Measurements from ENCODE around the gene NUAK2.

The NUAK2 gene

GRCh38 chr1:205345761-205346160 is 24.2 kb upstream of the NUAK2 start:
- no peak for DNase-seq

DNA sequence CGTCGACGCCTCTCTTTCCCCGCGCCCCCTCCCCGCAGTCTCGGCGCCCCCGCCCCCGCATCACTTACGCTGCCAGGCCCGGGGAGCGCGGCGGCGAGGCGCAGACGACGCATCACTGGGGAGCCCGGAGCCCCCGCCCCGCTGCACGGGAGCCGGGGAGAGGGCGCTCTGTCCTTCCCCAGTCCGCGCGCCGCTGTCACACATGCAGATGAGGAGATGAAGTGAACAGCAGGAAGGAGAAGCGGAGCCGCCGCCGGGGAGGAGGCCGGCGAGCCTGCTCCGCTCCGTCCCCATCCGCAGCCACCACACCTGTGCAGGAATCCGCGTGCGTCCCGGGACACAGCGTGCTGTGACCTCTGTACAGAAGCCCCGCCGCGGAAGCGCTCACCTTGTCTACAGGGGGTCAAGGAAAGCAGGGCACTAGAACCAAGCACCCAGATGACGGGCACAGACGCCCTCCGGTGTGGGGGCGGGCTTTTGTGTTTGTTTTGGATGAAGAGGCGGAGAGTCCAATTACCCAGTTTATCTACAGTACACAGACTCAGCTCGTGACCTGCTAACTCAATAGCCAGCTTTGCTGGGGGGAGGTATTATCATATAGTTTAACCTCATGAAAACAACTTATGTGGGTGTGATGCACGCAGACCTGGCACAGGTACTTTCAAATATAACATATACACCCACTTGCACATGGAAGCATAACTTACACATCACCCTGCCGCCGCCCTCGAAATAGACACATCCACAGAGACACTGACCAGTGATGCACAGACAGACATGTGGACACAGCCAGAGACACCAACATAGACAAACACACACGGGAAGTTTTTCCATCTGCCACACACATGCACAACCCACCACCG is 22.8 kb upstream of the NUAK2 start:
- no peak for DNase-seq

DNA sequence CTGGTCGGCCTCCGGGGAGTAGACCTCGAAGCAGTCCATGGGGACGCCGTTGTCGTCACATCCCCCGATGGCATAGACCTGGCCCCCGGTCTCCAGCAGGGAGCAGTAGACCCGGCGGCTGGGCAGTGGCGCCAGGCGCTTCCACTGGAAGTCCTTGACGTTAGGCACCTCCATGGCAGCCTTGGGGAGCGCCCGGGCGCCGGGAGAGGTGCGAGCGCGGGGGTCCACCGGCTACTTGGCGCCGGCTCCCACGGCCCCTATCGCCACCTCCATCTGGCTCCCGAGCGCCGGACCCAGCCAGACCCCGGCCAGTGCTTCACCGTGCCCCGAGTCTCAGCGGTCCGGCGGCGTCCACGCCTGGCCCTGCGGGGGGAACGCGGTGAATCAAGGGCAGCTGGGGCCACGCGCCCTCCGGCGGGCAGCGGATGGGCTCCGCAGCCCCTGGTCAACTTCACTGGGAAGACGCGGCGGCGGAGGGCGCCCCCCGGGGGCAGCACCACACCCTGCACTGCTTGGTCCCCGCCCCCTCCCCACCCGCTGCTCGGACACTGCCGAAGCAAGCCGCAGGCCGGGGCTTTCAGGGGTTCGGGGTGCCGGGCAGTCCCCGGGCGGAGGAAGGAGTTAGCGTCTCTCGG is 22.0 kb upstream of the NUAK2 start:
- no peak for DNase-seq

GRCh38 chr1:205342986-205343385 is 21.4 kb upstream of the NUAK2 start:
- DNase-seq: no peak

DNA sequence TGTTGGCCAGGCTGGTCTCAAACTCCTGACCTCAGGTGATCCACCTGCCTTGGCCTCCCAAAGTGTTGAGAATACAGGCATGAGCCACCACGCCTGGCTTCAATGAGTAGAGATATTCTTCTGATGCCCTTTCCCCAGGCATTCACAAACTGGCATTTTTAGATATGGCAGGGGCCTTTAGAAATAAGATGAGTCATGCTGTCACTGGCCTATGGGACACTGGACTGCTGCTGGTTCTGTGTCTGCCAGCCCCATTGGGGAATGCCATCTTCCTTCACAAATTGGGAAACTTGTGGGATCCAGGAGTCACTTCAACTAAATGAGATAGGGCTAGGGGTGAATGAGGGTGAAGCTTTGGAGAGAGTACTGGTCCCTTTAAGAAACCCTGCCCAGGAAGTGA is 19.1 kb upstream of the NUAK2 start:
- no peak for DNase-seq

DNA sequence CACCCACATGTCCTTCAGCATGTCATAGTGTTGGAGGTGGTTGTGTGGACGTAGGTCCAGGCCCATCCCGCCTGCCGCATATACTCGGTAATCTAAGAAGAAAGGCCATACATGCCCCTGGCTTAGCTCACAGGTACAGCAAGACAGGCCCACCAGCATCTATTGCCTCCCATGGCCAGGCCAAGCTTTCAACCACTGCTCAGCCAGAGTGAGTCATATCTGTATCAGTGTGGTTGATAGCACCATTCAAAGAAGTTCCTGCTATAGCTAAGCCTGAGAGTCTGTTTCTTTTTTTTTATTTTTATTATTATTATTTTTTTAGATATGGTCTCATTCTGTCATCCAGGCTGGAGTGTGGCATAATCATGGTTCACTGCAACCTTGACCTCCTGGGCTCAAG is 18.2 kb upstream of the NUAK2 start:
- DNase-seq: peak; percentile 14

GRCh38 chr1:205339197-205339702 is 17.7 kb upstream of the NUAK2 start:
- DNase-seq: no peak

GRCh38 chr1:205338011-205338410 is 16.5 kb upstream of the NUAK2 start:
- DNase-seq: no peak

DNA sequence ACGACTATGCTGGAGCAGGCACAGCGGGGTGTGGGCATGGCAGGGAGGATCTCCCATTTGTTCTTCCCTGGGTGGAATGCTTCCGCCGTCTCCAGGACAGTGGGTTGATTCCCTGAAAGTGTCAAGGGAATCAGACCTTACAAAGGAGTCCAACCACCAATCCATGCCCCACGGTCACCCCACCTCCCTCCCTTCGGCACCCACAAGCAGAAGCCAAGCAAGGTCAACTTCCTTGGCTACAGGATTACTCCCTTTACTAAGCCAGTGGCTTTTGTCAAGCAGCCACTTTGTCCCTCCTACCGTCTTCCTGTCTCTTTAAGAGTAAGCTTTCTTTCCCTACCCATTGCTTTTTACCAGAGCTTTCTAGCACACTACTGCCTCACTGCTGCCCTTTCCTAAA is 15.9 kb upstream of the NUAK2 start:
- DNase-seq: no peak

- DNase-seq: peak; percentile 57
Observed at GRCh38 chr1:205335692-205336091, 14.1 kb upstream of the NUAK2 start.

DNA sequence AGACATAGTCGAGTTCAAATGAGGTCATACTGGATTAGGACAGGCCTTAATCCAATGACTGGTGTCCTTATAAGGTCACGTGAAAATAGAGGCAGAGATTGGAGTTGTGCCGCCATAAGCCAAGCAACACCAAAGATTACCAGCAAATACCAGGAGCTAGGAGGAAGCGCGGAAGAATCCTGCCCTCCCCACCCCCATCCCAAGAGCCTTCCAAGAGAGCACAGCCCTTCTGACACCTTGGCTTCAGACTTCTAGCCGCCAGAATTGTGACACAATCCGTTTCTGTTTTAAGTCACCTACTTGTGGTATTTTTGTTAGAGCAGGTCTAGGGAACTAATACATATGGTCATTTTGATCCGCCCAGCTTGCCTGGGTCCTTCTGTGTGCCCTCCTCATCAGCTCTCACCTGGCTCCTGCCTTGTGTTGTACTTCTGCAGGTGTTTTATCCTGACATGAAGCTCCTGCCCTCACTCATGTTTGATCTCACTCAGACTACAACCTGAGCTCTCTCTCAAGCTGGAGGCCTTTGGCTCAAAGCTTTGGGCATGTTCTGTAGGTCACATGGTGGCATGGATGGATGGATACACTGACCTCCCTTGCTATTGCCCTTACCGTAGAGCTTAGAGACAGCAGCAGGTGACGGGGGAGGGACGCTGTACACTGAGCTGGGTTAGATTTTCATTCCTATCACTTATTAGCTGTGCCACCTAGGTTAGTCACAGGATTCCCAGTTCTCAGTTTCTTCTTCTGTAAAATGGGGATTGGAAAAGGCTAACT is 10.7 kb upstream of the NUAK2 start:
- DNase-seq: no peak

GRCh38 chr1:205330150-205330549 is 8.6 kb upstream of the NUAK2 start:
- no peak for DNase-seq

GRCh38 chr1:205329719-205330118 is 8.2 kb upstream of the NUAK2 start:
- no peak for DNase-seq

- no peak for DNase-seq
Observed at GRCh38 chr1:205328476-205328875, 6.9 kb upstream of the NUAK2 start.

- no peak for DNase-seq
Observed at GRCh38 chr1:205326812-205327466, 5.4 kb upstream of the NUAK2 start.

- peak; percentile 12 for DNase-seq
Observed at GRCh38 chr1:205325334-205325884, 3.9 kb upstream of the NUAK2 start.

- no peak for DNase-seq
Observed at GRCh38 chr1:205324781-205325180, 3.2 kb upstream of the NUAK2 start.

DNA sequence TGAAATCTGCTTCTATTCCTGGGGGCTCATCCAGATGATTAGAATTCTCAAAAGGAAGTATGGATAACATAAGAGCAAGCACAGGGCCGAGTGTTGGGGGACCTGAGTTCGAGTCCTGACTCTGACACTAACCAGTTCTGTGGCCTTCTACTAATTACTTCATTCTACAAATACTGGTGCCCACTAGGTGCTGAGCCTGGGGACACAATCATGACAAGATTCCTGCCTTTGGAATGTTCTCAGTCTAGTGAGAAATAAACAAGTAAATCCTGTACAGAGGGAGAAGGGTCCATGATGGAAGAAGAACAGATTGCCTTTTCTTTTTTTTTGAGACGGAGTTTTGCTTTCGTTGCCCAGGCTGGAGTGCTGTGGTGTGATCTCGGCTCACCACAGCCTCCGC is 2.2 kb upstream of the NUAK2 start:
- DNase-seq: no peak

GRCh38 chr1:205321959-205322283 is 376 bp upstream of the NUAK2 start:
- DNase-seq: no peak

GRCh38 chr1:205319081-205320018 is 2.2 kb downstream of the NUAK2 start:
- peak; percentile 10 for DNase-seq

- DNase-seq: no peak
Observed at GRCh38 chr1:205318231-205318991, 3.1 kb downstream of the NUAK2 start.

All from NK-92 treated with Interleukin-12 subunit alpha and Interleukin-12 subunit beta, amount 100 ng/mL, for 24 hours (cell line).